GM21367 (cell line): ENCODE measurements around the gene ADAMTS15.

Experiments used
- ATAC-seq: cut with Tn5 transposase; IDR thresholded peaks from one replicate; pipeline ENCODE4 v1.9.1; 2021; ENCODE audit not compliant: unreplicated experiment

ADAMTS15 gene

DNA sequence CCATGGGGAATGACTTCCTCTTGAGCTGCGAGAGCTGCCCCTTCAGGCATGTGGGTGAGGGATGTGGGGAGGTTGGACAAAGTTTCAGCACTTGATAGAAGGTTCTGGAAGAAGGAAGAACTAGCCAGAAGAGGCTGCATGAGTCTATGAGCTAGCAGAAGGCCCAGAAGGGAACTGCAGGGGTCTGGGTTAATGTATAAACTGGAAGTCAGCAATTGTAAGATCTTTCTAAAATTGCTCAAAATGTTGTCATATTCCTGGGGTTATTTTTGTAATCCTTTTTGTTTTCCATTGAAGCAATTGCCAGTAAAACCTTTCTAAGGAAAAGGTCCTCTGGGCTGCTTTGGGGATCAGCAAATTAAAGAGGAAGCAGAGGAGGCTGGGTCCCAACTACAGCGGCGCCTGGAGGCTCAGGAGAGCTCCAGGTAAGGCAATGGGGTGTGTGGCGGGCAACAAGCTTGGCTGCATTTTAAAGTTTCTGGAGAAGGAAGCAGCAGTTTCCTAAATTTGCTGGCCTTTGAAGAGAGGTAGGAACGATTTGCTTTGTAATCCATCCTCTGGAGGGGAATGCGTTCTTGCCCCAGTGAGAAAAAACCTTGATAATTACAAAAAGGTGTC, 29.2 kb downstream of the ADAMTS15 start:
- ATAC-seq = no peak

DNA sequence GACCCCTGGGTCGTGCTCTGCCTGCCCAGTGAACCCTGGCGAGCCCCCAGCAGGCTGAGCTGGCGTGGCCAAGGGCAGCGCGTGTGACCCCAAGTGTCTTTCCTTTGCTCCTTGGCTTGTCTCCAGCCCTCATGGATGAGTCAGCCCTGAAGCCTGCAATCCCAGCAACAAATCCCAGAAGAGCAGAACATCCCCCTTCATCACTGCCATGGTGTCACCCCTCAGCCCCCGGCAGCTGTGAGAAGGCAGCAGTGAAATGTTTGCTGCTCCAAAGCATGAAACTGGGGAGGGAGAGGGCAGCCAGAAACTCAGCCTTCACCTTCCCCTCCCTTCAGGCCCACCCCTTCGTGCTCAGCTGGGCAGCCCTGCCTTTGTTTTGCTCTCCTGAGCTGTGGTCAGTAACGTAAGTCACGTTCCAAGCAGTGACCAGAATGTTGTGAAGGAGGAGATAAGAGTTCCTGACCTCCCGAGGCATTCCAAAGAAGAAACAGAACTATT, 29.8 kb downstream of the ADAMTS15 start:
- ATAC-seq = no peak

DNA sequence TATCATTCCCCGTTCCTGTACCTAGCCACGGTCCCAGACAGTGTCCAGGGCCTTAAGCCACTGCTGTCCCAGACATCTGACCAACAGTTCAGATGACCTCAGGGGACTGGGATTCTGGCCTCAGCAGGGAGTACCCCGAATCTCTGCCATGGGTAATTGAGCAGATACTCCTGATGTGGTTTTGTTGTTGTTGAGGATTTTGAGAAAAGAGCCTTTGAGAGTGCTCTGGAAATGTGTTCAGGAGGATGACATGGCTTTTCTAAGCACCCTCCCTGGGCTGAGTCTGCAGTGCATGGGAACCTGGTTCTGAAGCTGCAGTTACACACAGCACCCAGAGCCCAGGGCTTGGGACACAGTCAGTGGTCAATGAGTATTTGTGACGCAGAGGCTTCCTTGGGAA, 30.4 kb downstream of the ADAMTS15 start:
- ATAC-seq = no peak

DNA sequence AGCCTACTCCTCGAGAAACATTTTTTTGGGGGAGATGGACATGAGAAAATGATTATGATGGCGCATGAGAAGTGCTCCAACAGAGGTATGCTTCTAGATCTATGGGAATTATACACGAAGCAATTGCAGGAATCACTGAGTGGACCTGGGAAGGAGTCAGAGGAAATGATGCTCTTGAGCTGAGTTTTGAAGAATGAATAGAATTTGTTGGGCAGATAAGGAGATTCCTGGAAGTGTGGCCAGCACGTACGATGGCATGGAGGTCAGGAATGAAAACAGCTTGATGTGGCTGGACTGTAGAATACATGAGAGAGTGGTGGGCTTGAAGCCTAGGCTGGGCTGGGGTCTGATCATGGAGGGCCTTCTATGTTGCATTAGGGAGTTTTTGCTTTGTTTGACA, 31.7 kb downstream of the ADAMTS15 start:
- ATAC-seq = no peak

DNA sequence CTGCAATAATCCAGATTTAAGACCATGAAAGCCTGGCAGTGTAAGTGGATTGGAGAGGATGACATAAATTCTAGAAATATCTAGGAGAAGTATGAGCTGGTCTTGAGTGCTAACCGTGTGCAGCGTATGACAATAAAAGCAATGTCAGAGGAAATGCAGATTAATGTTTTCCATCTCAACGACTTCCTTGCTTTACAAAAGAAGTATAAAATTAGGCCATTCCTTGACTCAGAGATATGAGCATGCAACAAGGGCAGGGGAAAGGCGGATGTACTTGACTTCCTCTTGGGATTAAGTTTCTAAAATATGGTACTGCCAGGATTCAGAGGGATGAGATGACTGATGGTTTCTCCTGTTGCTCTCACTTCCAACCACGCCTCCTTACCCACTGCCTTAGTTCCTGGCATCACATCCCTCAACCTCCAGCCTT, 32.3 kb downstream of the ADAMTS15 start:
- ATAC-seq = no peak

DNA sequence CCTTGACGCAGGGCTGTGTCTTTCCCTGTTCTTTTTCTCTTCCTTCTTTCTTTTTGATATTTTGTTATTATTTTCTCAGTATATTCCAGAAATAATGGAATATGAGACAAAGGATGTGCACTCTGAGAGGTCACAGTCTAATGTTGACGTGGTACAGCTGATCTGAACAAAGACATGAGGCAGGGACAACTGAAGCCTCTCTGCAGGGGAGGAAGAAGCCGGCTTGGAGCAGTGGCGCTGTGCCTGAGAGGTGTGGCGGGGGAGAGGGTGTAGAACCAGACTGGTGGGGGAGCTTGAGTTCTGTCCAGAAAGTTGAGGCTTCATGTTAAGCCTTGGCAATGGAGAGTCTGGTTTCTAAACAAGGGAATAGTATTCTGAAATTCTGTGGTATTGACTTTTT, 34.7 kb downstream of the ADAMTS15 start:
- no peak for ATAC-seq

DNA sequence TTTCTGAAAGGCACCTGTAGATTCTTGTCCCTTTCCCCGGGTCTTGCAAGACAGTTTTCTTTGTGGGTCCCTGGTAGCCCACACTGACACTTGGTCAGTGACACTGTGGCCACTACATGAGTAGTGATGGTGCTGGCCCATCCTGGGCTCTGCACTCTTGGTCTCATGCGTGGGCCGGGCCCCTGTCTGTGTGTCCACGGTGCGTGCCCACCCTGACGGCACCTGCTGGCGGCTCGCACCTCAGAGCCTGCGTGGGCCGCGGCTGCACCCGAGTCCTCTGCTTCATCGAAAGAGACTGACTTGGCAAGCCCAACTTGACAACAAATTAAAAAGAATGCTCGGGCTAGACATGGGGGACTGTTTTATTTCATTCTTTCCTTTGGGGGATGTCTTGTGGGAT, 37.5 kb downstream of the ADAMTS15 start:
- no peak for ATAC-seq

DNA sequence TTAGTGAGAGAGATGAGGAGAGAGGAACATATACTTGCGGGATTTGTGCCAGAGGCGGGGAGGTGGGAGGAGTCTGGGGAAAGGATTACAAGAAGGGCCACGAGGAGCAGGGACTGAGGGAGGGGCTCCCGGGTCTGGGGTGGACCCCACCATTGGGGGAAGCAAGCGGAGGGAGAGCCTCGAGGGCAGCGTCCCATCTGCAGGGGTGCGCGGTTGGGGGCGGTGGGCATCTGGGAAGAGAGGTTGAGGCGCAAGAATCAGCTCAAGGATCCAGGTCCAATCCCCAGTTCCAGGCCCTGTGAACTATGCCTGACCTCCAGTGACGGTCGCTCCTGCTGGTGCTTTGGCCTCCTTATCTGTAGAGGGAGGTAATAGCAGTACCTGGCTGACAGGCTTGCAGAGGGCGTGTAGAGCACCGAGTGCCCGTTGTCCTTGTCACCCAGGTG, 38.0 kb downstream of the ADAMTS15 start:
- ATAC-seq = no peak

DNA sequence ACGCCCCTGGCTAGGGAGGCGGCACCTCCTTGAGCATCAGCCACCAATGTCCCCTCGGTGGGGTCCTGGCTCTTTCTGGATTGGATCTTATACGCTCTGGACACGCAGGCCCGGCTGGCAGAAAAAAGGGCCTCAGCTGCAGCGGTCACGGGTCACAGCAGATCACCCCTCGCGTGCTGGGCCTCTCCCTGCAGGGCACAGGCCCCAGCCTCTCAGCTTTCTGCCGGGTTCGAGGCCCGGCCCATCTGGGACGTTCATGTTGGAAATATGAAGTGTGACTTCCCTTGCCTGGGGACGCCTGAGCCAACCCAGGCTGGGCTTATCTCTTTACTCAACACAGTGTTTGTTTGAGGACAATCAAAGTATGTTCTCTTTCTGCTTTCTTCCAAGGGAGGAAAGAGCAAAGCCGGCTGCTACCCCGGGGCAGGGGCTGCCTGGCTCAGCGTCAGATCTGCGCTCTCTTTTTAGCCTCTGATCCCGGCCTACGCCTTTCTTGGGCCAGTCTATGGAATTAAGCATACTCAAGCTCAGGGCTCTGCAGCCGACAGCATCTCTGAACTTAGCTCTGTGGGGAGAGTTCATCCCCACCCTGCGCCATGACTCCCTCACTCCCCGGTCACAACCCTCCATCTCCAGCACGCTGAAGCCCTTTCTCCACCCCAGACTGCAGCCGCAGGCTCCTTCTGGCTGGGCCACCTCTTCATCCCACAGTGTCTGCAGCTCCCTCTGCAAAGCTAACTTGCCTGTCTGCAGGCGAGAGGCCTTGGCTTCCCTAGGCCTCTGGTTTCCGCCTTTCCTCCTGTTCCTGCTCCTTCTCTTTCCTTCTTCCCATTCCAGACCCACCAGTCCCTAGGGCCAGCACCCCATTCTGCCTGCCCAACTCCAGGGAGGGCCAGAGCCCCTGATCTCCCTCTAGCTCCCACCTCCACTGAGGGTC, 38.8 kb downstream of the ADAMTS15 start:
- ATAC-seq = no peak

DNA sequence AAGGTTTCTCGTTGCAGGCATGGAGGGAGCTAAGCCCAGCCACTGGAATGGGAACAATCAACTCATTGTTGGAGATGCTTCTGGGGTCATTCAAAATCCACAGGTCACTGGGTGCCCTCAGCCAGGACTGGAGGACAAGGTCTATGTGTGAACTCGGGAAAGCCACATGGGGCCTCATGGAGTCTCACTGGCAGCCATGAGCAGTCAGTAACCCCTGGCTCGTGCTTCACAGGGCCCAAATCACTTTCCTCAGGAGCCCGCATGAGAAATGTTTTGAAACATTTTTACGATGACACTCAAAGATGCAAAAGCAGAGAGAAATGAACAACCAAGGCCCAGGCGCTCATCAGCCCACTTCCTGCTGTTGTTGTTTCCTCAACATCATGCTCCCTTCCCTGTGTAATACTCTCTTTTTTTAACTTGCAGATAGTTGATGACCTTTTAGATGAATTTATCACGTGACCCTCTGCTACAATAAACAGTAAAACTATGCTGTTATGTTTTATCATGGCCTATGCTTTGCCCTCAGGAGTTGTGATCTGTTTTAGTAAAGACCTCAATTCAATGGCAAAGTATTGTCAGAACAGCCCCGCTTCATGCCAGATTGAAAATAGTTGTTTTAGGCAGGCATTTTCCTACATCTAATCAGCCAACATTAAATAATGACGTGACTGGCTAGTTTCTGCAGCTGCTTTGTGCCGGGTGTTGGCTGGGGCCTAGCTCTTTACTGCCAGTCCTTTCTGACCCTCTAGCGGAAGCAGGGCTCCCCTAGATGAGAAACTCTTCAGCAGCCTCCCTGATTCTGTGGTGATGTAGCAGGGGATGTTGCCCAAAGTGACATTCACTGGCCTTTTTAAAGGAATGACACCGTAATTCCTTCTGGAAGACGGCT, 39.7 kb downstream of the ADAMTS15 start:
- no peak for ATAC-seq

DNA sequence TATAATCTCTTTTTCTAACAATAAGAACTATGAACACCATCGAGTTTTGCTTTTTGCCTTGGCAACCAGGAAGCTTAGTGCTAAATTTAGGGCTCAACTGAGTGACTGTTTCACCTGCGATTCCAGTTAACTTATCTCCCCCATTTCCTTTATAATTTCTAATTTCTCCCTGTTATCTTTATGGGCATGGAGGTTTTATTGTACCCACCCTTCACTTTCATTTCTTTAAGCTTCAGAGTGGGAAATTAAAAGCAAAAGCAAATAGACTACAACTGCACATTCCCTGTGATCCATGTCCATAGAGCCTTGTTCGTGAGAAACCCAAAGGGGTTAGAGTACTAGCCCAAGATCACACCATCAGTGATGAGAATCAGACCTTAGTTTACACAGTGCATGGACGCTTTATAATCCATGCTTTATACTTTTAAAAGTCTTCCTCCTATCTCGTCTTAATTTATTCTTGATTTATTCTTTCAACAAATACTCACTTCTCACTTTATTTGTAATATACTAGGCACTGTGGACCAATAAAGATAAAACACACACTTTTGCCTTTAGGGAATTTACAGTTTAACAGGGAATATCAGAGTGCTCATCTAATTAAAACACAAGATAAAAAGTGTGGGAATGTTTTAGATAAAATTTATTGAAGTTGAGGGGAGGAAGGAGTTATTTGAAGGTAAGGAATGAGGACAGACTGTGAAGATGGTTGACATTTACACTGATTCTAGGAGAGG, 40.6 kb downstream of the ADAMTS15 start:
- no peak for ATAC-seq

DNA sequence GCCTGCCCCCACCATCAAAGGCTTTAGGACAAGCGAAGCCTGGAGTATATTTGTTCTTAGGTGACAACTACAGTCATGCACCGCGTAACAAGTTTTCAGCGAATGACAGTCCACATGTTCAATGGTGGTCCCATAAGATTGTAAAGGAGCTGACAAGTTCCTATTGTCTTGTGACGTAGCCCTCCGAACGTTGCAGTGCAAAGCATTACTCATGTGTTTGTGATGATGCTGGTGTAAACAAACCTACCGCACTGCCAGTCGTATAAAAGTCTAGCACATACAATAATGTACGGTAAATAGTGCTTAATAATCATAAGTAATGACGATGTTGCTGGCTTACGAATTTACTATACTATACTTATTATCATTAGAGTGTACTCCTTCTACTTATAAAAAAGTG, 41.3 kb downstream of the ADAMTS15 start:
- no peak for ATAC-seq

DNA sequence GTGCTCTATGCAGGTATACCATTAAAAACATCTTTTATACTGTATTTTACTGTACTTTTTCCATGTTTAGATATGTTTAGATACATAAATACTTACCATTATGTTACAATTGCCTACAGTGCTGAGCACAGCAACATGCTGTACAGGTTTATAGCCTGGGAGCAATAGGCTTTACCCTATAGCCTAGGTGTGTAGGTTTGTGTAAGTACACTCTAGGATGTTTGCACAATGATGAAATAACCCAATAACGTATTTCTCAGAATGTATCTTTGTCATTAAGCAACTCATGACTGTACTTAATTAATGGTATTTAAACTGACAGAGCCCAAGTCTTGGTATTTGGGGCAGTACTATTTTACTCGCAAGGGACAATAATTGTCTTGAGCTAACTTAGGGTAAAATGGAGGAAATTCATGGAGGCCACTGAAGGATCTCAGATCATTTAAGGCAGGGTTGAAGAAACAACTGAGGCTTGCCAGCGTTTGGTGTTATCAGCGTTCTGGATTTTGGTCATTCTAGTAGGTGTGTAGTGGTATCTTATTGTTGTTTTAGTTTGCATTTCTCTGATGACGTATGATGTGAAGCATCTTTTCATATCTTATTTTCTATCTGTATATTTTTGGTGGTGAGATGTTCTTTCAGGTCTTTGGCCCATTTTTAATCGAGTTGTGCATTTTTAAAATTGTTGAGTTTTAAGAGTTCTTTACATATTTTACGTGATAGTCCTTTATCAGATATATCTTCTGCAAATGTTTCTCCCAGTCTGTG, 42.4 kb downstream of the ADAMTS15 start:
- no peak for ATAC-seq

DNA sequence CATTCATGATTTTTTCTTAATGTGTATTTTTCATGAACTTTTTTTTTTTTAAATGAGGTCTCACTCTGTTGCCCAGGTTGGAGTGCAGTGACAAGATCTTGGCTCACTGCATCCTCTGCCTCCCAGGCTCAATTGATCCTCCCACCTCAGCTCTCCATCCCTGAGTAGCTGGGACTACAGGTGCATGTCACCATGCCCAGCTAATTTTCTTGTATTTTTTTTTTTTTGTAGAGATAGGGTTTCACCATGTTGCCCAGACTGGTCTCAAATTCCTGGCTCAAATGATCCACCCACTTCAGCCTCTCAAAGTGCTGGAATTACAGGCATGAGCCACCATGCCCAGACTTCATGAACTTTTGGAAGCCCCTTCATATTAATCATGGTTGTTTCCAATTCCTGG, 49.7 kb downstream of the ADAMTS15 start:
- ATAC-seq = no peak

DNA sequence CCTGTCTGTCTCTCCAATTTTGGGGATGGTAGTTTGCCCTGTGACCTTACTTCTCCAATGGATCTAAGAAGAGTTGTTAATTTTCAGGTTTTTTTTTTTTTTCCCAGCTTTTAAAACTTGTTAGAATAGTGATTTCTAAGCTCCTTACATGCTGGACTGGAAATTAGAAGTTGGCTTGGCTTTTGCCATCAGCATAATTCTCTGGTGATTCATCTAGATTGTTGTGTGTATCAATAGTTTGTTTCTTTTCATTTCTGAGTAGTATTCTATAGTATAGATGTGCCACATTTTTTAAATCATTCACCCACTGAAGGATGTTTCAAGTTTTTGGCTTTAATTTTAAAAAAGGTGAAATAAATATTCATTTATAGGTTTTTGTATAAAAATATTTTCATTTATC, 51.4 kb downstream of the ADAMTS15 start:
- no peak for ATAC-seq

DNA sequence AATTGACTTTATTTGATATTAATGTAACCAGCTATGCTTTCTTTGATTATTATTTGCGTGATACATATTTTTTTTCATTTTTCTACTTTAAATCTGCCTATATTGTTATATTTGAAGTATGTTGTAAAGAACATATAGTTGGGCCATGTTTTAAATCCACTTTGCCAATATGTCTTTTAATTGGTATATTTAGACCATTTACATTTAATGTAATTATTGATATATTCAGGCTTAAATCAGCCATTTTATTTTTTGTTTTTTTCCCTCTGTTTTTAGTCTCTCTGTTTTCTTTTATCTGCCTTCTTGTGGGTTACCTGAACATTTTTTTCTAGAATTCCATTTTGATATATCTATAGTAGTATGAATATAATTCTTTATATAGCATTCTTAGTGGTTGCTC, 55.9 kb downstream of the ADAMTS15 start:
- no peak for ATAC-seq

DNA sequence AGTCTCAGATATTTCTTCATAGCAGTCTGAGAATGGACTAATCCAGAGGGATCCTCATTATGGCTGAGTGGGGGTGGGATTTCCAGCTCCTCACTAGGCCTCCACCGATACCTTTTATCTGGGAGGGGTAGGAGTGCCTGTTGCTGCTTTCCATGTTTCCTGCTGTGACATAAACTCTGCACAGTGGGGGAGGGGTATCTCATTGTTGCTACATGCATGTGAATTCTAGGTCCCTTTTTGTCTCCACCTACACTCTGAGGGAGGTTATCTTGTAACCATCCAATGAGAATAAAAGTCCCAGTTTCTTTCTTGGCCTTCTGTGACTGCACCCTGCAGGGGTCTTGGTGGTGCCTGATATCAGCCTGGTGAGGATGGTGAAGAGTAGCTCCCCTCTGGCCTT, 60.5 kb downstream of the ADAMTS15 start:
- no peak for ATAC-seq

DNA sequence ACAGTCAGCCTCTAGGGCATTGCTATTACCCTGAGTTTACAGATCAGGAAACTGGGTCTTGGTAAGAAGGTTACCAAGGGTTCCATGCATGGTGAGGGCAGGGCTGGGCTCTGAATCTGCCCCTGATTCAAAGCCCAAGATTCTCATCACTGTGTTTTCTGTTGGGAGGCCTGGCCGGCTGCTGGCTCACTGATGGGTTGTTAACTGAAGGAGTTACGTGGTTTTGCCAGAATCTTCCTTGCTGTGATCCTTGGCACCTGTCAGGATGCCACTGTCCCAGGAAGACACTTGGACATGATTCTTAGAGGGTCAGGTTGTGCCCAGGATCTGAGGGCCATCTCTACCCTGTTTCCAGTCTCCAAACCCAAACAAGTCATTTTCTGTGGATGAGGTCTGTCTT, 61.5 kb downstream of the ADAMTS15 start:
- no peak for ATAC-seq

DNA sequence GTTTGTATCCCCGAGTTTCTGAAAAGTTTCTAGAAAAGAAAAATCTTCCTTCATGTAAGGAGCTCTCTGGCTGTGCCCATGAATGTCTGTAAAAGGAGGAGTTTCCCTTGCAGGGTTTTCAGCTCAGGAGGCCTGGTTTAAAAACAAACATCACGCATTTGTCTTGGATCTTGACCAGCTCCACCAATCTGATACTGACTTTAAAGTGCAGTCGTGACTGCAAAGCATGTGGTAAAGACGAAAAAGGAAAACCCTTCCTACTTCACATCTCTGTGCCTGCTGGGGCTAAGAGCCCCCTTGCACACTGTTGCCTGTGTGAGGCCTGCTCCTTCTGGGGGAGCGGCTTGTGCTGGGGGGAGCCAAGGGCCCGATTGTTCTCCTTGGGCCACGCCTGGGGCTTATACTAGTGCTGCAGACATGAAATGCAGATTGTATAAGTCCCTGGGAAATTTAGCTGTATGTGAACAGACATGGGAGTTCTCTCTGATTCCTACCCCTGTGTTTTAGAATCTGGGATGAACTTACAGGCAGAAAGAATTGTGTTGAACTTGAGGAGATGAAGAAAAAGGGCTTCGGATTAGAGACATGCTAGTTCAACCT, 62.1 kb downstream of the ADAMTS15 start:
- ATAC-seq = no peak
